ENCODE measurements around the gene KLHL3. TPM values are rescaled to one million over a fixed set of nuclear protein-coding genes. Genes with fewer than 3 reads are reported as not detected.

KLHL3 gene
- total RNA-seq, 1 experiment from 2014 or later: 15.7 TPM

DNA sequence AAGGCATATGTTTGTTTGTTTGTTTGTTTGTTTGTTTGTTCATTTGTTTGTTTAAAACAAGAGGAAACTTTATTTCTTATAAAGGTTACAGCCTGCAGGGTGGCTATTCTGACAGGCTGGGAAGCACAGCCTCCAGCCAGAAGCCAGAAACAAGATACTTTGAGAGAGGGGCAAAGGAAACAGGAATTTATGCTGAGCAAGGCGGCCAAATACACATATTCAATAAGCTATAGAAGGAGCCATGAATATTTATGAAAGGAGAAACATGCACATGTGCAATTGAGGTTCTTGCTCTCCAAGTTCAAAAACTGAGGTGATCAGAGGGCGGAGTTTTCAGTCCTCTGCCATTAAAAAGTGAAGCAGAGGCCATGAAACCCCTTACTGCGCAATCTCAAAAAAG is 19.6 kb downstream of the KLHL3 start:
- H3K36me3 Mint-ChIP-seq: peaks cover 42% of the 10 kb centered on the region
- no peak overlapping the region for H3K4me3 Mint-ChIP-seq
- H3K27ac Mint-ChIP-seq: no peak overlapping the region
- POLR2A ChIA-PET: no interaction called here
- CTCF ChIA-PET: no interaction called here
- H3K9me3 Mint-ChIP-seq: peaks cover 27% of the 10 kb centered on the region
- TF ChIP-seq, protein P1, sequence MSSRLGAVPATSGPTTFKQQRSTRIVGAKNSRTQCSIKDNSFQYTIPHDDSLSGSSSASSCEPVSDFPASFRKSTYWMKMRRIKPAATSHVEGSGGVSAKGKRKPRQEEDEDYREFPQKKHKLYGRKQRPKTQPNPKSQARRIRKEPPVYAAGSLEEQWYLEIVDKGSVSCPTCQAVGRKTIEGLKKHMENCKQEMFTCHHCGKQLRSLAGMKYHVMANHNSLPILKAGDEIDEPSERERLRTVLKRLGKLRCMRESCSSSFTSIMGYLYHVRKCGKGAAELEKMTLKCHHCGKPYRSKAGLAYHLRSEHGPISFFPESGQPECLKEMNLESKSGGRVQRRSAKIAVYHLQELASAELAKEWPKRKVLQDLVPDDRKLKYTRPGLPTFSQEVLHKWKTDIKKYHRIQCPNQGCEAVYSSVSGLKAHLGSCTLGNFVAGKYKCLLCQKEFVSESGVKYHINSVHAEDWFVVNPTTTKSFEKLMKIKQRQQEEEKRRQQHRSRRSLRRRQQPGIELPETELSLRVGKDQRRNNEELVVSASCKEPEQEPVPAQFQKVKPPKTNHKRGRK (CRISPR knock-in tag; IDR thresholded peaks at IDR 0.05; ENCODE audit: borderline replicate concordance): no peak
- ATAC-seq: no peak
- no peaks in the 10 kb centered on the region for H3K27me3 Mint-ChIP-seq (ENCODE audit: low read depth)
- no peak for DNase-seq (ENCODE audit: low spot score)
- no peaks in the 10 kb centered on the region for H3K4me1 Mint-ChIP-seq

DNA sequence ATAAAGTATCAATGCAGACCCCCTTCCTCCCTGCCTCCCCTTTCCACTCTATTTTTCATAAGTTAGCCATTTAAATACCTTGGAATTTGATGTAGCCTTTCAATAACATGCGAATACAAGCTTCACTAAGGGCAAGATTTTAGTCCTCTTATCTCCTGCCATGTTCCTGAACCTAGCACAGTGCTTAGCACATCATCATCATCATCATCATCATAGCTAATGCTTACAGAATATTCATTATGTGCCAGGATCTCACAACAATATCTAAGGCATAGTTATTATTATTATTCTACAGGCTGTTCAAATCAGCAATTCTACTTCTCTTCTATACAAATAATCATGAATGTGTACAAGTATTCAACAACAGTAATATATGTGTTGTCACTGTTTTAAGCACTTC is 20.4 kb downstream of the KLHL3 start:
- CTCF ChIA-PET: no interaction called here
- Mint-ChIP-seq H3K36me3 (peaks cover 45% of the 10 kb centered on the region), H3K27ac (no peak overlapping the region), H3K4me3 (no peak overlapping the region), H3K27me3 (ENCODE audit: low read depth) (no peaks in the 10 kb centered on the region), H3K9me3 (peaks cover 27% of the 10 kb centered on the region), H3K4me1 (no peaks in the 10 kb centered on the region)
- ATAC-seq: no peak
- POLR2A ChIA-PET: no interaction called here
- no peak for DNase-seq (ENCODE audit: low spot score)
- TF ChIP-seq, protein P2, sequence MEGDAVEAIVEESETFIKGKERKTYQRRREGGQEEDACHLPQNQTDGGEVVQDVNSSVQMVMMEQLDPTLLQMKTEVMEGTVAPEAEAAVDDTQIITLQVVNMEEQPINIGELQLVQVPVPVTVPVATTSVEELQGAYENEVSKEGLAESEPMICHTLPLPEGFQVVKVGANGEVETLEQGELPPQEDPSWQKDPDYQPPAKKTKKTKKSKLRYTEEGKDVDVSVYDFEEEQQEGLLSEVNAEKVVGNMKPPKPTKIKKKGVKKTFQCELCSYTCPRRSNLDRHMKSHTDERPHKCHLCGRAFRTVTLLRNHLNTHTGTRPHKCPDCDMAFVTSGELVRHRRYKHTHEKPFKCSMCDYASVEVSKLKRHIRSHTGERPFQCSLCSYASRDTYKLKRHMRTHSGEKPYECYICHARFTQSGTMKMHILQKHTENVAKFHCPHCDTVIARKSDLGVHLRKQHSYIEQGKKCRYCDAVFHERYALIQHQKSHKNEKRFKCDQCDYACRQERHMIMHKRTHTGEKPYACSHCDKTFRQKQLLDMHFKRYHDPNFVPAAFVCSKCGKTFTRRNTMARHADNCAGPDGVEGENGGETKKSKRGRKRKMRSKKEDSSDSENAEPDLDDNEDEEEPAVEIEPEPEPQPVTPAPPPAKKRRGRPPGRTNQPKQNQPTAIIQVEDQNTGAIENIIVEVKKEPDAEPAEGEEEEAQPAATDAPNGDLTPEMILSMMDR (IDR thresholded peaks at IDR 0.05): no peak
- TF ChIP-seq CREM (CRISPR knock-in tag; IDR thresholded peaks at IDR 0.05) (no peak), E2F4 (CRISPR knock-in tag; IDR thresholded peaks at IDR 0.05; ENCODE audit: borderline replicate concordance, low read depth) (no peak), FOXP4 (CRISPR knock-in tag; IDR thresholded peaks at IDR 0.05) (no peak), USF2 (CRISPR knock-in tag; IDR thresholded peaks at IDR 0.05) (no peak), ETV6 (CRISPR knock-in tag; IDR thresholded peaks at IDR 0.05) (no peak), PREB (CRISPR knock-in tag; IDR thresholded peaks at IDR 0.05; ENCODE audit: borderline replicate concordance) (no peak)
- TF ChIP-seq, protein P3, sequence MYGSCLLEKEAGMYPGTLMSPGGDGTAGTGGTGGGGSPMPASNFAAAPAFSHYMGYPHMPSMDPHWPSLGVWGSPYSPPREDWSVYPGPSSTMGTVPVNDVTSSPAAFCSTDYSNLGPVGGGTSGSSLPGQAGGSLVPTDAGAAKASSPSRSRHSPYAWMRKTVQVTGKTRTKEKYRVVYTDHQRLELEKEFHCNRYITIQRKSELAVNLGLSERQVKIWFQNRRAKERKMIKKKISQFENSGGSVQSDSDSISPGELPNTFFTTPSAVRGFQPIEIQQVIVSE (CRISPR knock-in tag; IDR thresholded peaks at IDR 0.05; ENCODE audit: borderline replicate concordance): no peak

DNA sequence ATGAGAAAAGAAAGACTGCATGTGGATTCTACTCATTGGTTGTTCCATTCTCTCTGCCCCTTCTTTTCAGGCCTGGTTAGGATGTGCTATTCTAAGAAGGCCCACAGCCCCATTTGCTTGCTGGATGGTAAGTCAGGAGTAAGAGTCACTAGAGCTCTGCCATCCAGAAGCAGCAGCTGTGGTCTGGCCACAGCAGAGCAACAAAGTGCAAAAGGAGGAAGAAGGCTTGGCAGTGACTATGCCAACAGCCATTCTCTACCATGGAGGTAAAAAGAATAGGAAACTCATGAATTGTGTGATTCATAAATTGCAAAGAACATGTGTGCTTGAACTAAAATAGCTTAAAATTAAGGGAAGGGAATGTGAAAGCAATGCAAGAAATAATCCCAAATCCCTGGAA is 20.9 kb downstream of the KLHL3 start:
- no peak for DNase-seq (ENCODE audit: low spot score)
- Mint-ChIP-seq H3K36me3 (peaks cover 45% of the 10 kb centered on the region), H3K4me1 (no peaks in the 10 kb centered on the region), H3K27ac (no peak overlapping the region), H3K4me3 (no peak overlapping the region), H3K9me3 (peaks cover 27% of the 10 kb centered on the region), H3K27me3 (ENCODE audit: low read depth) (no peaks in the 10 kb centered on the region)
- ATAC-seq: no peak
- TF ChIP-seq ATF1 (CRISPR knock-in tag; IDR thresholded peaks at IDR 0.05) (no peak), AFF4 (CRISPR knock-in tag; IDR thresholded peaks at IDR 0.05; ENCODE audit: borderline replicate concordance) (no peak), JAZF1 (CRISPR knock-in tag; IDR thresholded peaks at IDR 0.05) (no peak)
- TF ChIP-seq, protein P4, sequence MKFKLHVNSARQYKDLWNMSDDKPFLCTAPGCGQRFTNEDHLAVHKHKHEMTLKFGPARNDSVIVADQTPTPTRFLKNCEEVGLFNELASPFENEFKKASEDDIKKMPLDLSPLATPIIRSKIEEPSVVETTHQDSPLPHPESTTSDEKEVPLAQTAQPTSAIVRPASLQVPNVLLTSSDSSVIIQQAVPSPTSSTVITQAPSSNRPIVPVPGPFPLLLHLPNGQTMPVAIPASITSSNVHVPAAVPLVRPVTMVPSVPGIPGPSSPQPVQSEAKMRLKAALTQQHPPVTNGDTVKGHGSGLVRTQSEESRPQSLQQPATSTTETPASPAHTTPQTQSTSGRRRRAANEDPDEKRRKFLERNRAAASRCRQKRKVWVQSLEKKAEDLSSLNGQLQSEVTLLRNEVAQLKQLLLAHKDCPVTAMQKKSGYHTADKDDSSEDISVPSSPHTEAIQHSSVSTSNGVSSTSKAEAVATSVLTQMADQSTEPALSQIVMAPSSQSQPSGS (CRISPR knock-in tag; IDR thresholded peaks at IDR 0.05; ENCODE audit: borderline replicate concordance, low read depth): no peak
- POLR2A ChIA-PET: no interaction called here
- CTCF ChIA-PET: no interaction called here
